HG03378 (cell line): ENCODE results near the gene VAV2.
"Not testable (repeated sequence)": the region's sequence is repeated elsewhere in the genome, so short reads cannot be mapped to it uniquely, and the experiment has no call there.

Experiments
- ATAC-seq: cut with Tn5 transposase; IDR thresholded peaks from one replicate; pipeline ENCODE4 v1.9.1; 2021; ENCODE audit warnings: mild to moderate bottlenecking, moderate library complexity; ENCODE audit not compliant: unreplicated experiment

VAV2 gene

DNA sequence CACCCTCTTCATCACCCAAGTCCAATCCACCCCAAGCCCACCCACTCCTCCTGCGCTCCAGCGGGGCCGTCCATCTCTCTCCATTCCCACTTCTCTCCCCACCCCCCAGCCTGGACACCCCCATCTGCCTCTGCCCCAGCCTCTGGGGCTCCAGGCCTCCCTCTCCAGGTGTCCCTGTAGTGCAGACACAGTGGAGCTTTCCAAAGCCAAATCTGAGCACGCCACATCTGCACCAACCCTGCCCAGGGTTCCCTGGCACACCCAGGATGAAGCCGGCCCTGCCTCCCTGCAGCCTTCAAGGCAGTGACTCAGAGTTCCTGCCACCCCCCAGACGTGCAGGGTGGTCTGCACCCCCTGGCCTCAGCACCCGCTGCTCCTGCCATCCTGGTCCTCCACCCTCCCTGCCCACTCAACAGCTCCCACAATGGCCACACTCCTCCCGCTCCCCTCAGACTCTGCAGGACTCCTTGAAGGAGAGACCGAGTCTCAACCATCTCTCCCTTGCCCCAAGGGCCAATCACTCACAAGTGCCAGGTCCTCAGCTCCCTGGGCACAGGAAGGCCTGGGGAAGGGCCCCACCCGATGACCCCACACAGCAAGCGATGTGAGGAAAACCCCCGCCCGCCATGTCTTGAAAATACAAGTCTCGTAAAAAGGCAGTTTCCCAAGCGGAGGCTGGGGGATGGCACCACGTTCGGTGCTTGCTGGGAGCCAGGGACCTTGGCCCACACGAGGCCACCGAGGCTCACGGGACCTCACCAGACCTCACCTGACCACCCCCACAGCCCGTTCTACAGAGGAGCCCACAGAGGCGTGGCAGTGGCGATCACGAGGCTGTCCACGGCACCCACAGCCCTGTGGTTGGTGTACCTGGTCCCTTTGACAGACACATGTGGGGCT, 22.2 kb downstream of the VAV2 start:
- no peak for ATAC-seq

DNA sequence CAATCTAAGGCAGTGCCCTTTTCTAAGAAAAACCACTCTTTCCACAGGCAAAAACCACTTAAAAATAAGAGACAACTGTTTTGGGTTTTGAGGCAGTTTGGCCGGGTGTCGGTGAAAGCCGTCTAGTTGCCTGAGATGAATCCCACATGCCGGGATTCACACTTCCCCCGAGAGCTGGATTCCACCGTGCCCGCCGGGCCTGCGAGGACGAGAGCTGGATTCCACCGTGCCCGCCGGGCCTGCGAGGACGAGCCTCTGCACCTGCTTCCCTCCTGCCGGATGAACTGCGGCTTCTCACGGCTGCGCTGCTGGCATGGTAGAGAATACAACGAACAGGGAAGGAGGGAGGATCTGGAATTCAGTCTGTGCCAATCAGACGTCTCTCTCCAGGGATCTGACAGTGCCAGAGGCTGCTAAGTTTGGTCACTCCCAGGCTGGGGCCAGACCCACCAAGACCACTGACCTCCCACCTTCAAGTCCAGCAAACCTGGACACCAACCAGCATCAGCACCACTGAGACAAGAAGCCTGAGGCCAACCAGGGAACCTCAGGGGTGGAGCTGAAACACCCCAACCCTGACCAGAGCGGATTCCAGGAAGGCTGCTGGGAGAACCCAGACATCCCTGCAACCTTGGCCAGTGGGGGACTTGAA, 23.0 kb downstream of the VAV2 start:
- ATAC-seq: no peak

DNA sequence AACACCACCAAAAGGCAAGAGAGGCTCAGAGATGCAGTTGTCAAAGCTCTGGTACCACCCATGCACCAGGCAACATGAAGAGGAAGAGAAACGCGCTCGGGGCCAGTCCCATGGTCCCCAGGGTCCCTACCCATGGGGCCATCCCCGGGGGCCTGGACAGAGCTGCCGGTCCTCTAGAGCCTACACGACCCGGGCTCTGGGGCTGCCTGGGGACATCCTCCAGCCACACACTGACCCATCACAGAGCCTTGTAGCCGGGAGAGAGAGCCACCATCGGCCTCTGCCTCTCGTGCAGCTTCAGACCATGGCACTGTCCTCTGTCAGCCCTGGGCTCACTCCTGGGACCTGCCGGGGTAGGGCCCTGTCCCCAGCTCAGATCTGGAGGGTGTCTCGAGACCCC, 23.7 kb downstream of the VAV2 start:
- no peak for ATAC-seq

DNA sequence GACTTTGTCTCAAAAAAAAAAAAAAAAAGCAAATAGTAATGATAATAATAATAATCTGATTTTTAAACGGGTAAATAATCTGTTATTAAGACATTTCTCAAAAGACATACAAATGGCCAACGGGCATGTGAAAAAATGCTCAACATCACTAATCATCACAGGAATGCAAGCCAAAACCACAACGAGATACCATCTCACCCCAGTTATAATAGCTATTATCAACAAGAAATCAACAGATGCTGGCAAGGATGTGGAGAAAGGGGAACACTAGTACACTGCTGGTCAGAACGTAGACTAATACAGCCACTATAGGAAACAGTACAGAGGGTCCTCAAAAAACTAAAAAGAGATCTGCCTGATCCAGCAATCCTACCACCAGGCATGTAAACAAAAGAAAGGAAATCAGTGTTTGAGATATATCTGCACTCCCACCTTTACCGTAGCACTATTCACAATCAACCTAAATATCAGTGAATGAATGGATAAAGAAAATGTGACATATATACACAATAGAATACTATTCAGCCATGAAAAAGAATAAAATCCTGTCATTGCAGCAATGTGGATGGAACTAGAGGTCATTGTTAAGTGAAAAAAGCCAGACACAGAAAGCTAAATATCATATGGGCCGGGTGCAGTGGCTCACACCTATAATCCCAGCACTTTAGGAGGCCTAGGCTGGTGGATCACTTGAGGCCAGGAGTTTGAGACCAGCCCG, 24.9 kb downstream of the VAV2 start:
- no peak for ATAC-seq

- no peak for ATAC-seq
Measured at GRCh38 chr9:133964463-133964862, 27.7 kb downstream of the VAV2 start.

DNA sequence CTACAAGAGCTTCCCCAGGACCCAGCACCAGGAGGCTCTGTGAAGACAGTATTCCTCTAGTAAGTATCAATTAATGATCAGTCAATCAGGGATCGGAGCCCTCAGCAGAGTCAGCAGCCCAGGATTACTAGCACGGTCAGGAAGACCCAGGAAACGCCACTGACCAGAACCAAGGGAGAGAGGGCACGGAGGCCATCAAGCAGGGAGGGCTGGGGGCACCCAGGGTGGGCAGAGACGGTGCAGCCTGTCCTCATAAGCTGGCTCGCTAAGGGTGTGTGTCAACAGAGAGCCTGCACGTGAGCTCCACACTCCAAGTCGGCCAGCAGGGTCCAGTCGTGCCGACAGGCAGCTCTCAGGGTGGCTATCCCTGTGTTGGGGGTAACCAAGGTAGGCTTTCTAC, 29.0 kb downstream of the VAV2 start:
- ATAC-seq: no peak

- no peak for ATAC-seq
Measured at GRCh38 chr9:133962341-133962740, 29.8 kb downstream of the VAV2 start.

GRCh38 chr9:133961226-133962165, 30.6 kb downstream of the VAV2 start:
- ATAC-seq: no peak

GRCh38 chr9:133960568-133961129, 31.5 kb downstream of the VAV2 start:
- ATAC-seq: no peak

GRCh38 chr9:133959966-133960567, 32.1 kb downstream of the VAV2 start:
- no peak for ATAC-seq

DNA sequence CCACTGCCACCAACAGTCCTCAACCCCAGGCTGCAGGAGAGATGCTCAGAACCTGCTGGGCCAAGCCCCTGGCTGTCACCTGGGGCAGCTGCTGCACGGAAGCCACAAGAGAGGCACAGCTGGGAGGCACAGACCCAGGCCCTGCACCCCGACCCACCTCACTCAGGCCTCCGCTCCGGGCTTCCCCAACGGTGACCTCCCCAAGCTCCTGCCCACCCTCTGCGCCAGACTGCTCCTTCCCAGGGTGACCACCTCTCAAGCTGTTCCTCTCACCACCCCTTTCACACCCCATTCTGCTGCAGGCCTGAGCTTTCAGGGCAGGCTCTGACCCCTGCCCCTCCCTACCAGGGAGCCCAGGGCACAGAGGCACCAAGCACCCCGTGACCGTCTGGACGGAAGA, 33.0 kb downstream of the VAV2 start:
- ATAC-seq: no peak

GRCh38 chr9:133958756-133959155, 33.4 kb downstream of the VAV2 start:
- no peak for ATAC-seq

- ATAC-seq: not testable (repeated sequence)
Measured at GRCh38 chr9:133957772-133958171, 34.4 kb downstream of the VAV2 start.

DNA sequence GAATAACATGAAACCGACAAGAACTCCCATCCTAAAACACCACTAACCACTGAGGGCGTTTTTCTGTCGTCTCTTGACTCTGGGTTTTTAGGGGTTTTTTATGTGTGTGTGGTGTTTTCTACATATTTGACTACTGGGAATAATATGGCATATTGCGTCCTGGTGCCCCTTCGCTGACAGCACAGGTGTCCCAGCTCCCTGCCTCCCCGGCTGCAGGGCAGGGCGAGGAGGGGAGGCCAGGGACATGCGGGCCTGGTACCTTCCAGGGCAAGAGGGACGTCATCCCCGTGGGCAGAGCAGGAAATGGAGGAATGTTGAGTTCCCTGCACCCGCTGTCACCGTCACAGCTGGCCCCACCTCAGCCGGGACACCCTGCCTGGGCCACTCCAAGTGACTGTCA, 34.8 kb downstream of the VAV2 start:
- no peak for ATAC-seq

- no peak for ATAC-seq
Measured at GRCh38 chr9:133956520-133957076, 35.5 kb downstream of the VAV2 start.

DNA sequence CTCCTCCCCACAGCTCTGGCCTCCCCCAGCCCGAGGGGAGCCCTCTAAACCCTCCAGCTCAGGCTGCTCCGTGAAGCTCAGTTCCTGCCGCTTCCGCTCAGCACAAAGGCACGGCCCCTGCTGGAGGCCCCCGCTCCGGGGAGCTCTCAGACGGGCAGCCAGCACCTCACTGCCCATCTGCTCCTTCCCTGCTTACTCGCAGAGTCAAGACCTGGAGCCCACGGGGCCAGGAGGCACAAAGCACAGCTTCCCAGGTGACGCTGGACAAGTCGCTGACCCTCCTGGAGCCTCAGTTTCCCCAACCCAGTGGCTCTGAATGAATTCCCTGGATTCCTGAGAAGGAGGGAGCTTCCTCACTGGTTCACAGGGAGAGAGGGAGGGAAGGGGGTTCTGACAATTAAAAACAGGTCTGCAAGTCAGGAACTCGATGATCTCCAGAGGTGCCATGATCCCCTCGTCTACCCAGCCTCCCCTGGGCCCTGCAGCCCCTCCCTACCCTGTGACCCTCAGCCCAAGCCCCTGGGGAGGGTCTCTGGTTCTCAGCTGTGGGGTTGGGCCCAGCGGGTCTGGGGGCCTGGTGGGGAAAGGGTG, 36.2 kb downstream of the VAV2 start:
- no peak for ATAC-seq

DNA sequence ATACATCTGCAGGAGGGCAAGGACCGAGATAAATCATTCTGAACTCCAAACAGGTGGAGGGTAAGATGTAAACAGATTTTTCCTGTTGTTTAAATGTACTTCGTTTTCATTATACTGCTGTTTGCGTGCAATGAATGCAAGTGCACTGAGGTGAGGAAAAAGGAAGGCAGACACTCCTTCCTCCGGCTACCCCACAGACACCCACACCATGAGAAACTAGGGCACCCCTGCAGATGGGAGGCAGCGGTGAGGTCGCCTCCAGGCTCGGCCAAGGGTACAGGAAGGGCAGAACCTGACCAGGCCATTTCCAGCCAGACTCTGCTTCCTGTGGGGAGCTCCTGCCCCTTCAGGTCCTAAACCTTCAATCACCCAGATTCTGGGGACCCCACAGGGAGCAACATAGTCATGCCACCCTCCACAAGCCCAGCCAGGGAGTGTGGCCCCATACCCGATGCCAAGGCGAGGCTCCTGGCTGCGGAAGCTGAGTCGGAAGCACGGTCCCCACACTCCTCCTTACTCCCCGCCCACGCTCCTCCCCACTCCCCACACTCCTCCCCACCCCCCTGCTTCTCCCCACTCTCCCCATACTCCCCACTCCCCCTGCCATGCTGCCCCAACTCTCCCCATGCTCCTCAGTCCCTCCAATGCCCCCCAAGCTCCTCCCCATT, 37.1 kb downstream of the VAV2 start:
- no peak for ATAC-seq

- no peak for ATAC-seq
Measured at GRCh38 chr9:133953976-133954709, 38.0 kb downstream of the VAV2 start.
